ENCODE results near the gene SERP2.

DNA sequence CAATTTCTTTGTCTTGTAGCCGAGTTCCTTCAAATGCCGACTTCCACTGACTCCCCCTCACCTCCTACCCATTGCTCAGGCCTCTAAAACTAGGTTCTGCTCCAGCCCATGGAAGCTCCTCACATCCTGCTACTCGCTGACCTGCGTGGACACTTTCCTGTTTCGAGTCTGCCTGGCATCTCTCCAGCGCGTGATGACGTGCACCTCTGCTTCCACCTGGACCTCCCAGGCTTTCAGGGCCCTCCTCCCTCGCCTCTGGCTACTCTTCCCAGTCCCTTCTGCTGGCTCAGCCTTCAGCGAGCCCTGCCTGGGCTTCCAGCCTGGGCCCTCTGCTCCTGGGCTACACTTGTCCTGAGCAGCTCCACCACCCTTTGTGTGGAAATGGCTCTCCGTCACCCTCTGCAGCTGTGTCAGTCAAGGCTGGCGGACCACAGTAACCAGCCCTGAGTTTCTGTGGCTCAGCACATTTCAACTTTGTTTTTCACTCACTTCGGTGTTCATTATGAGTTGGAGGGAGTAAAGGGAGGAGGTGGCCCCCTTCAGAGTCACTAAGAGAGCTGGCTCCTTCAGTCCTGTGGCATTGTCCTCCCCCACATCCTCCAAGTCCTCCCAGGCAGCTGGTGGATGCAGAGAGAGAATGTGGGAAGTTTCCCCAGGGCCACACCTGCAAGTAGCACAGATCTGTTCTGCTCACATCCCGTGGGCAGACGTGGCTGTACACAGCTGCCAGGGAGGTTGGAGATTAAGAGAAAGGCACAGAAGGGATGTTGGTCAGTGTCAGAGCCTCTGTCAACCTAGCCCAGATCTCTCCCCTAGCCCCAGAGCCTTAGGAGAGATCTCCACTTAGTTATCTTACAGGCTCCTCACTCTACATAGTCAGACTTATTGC, 49.4 kb downstream of the SERP2 start:
- TF ChIP-seq, protein P1, sequence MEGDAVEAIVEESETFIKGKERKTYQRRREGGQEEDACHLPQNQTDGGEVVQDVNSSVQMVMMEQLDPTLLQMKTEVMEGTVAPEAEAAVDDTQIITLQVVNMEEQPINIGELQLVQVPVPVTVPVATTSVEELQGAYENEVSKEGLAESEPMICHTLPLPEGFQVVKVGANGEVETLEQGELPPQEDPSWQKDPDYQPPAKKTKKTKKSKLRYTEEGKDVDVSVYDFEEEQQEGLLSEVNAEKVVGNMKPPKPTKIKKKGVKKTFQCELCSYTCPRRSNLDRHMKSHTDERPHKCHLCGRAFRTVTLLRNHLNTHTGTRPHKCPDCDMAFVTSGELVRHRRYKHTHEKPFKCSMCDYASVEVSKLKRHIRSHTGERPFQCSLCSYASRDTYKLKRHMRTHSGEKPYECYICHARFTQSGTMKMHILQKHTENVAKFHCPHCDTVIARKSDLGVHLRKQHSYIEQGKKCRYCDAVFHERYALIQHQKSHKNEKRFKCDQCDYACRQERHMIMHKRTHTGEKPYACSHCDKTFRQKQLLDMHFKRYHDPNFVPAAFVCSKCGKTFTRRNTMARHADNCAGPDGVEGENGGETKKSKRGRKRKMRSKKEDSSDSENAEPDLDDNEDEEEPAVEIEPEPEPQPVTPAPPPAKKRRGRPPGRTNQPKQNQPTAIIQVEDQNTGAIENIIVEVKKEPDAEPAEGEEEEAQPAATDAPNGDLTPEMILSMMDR (conservative IDR thresholded peaks at IDR 0.05 in 1 of 2, IDR thresholded peaks at IDR 0.05 in 1 of 2; ENCODE audit: extremely low read depth in 1 of 2, insufficient read depth in 1 of 2, low read depth in 1 of 2, low read length in 2 of 2), result no peak
- TF ChIP-seq EZH2 (IDR thresholded peaks at IDR 0.05; ENCODE audit: borderline replicate concordance, low read length), result no peak
